ENCODE data around the gene TWF2.

The TWF2 gene

DNA sequence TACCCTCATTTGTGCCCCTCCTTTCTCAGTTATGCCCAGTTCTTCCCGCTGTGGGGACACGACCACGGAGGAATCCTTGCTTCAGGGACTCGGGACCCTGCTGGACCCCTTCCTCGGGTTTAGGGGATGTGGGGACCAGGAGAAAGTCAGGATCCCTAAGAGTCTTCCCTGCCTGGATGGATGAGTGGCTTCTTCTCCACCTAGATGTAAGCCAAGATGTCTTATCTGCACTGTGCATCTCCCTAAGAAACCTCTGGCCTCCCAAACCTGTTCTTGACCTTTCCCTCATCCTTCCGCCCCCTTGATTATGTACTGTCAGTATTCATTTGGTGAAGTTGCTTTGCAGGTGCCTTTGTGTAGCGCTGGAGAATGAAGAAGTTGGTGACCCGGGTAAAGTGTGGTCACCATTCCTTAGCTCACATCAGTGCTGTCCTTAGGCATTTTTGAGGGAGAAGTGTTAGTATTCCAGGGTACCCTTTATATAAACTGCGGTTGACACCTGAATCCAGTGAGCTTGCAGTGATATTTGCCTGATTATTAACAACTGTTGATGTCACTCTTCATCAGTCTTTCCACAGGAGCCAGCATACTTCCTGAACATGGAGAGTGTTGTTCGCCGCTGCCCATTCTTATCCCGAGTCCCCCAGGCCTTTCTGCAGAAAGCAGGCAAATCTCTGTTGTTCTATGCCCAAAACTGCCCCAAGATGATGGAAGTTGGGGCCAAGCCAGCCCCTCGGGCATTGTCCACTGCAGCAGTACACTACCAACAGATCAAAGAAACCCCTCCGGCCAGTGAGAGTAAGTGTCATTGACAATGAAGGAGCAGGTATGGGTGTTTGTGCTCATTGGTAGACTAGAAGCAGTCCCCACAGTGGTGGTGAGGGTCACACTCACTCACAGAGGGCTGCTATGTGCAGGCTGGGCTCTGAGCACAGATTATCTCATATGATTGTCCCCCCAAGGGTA lies 40.0 kb downstream of the TWF2 start:
- no peak for DNase-seq

DNA sequence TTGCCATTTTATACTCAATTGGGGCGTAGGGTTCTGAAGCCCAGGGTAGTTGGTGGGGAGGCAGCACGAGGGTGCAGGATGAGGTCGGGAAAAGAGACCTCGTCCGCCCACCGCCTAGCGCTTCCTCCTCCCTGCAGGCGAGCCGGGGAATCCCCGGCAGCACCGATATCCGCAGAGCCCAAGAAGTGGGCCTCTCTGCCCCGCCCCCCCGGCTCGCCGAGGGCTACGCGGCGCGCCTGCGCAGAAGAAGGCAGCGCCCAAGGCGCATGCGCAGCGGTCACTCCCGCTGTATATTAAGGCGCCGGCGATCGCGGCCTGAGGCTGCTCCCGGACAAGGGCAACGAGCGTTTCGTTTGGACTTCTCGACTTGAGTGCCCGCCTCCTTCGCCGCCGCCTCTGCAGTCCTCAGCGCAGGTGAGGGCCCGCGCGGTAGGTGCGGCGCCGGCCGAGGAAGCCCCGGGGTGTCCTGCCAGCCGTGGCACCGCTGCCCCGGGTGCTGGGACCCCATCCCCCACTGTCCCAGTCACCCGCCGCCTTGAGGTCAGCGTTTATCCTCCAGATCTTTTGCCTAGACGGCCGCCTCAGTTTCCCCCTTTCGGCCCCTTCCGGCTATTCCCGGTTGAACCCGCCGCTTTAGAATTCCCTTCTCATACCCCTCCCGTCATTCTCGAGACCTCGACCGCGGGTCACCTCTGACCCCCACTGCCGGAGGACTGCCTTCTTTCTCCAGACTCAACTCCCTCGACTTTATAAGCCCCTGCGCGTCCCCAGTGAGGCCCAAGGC lies 40.9 kb downstream of the TWF2 start, which contains the start of gene ALAS1:
Gene ALAS1 (plus strand): TSS at position 319 of the 784 bp plus-strand sequence. CDS start 1,082 bp downstream, outside the sequence.
- DNase-seq: peak; percentile 91

DNA sequence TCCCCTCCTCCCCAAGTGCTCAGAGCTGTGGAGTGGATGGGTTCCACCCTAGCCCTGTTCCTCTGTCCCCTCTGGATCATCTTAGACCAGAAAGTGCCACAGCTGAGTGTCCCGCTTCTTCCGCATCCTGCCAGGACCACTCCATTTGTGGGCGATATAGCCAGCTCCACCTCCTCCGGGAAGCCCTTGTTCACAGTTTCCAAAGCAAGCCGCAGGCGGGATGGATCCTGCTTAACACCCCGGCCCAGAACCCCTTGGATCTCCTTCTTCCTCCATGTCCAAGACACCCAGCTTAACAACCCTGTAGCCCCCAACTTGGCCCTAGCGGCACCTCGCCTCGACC lies 41.5 kb downstream of the TWF2 start:
- no peak for DNase-seq

DNA sequence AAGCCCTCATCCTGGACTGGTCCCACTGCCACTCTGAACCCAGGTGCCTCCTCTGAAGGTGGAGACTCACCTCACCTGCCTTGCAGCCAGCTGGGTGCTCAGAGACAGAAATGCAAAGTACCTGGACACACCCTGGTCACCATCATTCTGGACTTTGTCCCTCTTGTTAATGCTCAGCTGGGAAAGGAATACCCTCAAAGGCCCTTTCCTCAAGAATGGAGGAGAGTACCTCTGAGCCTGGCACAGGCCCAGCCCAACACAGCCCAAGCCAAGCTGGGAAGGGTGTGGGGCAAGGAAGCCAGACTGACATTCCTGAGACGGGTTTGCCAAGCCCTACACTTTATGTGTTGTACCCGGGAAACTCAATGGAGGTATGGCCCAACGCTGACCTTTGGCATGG lies 42.0 kb downstream of the TWF2 start:
- DNase-seq: no peak

DNA sequence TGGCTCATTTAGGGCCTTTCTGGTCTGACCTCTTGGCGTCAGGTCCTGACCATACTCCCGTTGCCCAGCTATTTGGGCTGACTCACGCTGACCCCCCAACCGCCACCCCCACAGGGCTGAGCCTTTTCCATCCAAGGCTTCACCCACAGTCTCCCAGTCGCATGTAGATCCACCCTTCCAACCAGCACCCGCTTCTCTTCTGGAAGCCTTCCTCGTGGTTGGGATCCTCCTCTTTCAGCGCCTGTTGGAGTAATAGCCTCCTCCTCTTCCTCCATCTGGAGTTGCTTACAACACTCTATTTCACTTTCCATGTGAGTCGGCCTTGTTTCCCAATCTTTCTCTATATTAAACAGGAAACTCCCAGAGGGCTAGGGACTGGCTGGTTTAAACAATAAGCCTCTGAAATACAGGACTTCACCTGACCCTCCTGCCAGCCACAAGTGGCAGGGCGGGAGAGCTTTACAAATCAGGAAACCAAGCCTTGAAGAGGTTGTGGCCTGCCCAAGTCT lies 43.1 kb downstream of the TWF2 start:
- no peak for DNase-seq

DNA sequence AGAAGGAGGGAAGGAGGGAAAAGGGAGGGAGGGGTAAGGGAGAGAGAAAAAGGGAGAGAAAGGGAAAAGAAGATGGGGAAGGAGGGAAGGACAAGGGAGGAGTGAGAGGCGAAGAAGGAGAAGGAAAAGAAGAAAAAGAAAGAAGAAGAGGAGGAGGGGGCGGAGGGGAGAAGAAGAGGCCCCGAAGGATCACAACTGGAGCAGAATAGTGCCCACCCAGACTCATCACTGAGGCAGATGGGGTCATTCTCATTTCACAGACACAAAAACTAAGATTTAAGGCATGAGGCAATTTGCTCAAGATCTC lies 43.7 kb downstream of the TWF2 start:
- DNase-seq: no peak

DNA sequence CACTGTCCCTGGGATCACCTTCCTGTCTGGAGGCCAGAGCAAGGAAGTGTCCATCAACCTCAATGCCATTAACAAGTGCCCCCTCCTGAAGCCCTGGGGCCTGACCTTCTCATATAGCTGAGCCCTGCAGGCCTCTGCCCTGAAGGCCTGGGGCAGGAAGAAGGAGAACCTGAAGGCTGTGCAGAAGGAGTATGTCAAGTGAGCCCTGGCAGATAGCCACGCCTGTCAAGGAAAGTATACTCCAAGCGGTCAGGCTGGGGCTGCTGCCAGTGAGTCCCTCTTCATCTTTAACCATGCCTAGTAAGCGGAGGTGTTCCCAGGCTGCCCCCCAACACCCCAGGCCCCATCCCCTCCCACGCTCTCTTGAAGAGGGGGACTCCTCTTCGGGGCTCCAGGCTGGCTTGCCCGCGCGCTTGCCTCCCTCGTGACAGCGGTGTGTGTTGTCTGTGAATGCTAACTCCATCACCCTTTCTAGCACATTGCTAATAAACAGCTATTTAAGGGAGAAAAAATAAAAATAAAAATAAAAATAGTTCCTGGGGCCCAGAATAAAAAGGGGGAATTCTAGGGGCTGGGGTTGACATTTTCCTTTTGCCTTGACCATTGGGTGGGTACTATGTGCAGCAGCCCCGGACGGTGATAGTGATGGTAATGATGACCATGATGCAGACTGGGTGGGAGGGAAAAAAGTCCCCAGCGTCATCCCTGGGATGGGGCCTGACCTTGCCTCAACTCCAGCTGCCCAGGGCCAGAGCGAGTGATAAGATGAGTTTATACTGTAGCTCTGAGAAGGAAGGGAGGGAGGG lies 44.3 kb downstream of the TWF2 start:
- no peak for DNase-seq

DNA sequence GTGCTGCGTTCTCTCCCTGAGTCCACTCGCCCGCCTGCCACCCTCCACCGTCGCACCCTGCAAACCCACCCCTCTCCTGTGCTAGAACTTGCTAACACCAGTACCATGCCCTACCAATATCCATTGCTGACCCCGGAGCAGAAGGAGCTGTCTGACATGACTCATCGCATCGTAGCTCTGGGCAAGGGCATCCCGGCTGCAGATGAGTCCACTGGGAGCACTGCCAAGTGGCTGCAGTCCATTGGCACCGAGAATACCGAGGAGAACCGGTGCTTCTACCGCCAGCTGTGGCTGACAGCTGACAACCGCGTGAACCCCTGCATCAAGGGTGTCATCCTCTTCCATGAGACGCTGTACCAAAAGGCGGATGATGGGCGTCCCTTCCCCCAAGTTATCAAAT lies 45.9 kb downstream of the TWF2 start:
- no peak for DNase-seq

DNA sequence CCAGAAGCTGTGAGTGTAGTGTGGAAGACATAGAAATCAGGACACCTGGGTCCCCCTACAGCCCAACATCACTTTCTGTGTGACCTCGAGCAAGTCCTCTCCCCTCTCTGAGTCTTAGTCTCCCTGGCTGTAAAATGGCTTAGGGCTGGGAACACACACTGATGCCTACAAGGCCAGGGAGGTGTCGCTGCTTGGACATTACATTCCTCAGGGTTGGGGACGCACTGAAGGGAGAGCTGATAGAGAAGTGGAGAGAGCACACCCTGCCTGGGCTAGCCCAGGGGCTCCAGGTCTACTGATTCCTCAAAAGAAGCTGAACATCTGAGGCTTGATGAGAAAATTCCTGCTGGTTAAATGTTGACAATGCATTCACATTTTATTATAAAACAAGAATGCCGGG lies 47.3 kb downstream of the TWF2 start:
- no peak for DNase-seq

DNA sequence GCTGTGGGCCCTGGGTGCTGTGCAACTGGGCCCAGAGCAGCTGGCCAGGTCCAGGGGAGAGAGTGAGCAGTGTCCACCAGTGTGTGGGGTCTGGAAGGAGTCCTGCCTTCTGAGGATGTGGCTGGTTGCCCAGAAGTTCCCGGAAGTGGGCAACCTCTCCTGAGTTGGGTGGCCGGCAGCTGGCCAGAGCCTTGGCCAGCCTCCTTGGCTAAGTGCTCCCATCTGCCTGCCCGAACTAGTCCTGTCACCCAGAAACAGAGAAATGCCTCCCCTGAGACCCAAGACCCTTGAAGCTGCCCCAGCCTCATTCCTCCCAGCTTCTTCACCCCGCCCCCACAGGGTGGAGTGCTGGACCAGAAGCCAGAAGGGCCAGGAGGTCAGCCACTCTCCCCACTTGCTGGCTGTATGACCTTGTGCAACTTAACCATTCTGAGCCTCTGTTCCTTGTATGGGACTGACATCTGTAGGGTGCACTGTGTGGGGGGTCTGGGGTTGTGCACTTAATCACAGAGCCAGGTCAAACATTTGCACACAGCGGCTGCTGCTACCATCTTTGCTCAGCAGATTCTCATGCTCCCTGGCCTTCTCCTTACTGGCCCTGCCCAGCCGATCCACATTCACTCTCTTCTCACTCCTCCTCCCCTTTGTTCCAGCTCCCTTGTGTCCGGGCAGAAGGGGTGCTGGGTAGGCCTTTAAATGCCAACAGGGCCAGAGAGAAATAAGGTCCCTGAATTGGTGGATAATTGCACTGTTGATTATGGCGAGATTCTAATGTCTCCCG lies 48.5 kb downstream of the TWF2 start:
- DNase-seq: no peak

DNA sequence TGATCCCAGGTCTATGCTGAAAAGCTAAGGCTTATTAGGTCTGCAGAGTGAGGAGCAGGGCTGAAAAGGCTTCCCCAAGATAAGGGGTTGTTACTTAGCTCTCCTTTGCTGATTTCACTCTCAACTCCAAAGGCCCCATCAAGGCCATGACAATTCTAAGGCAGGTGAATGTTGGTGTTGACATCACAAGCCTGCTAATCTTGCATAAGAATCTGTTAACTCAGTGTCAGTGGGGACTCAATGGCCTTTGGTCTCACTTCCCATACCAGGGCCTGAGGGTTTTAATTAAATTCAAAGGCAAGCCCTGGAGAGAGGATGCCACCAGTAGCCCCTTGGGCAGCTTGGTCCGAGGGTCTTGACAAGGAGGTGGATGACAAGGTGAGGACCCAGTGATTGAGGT lies 50.4 kb downstream of the TWF2 start:
- DNase-seq: no peak

DNA sequence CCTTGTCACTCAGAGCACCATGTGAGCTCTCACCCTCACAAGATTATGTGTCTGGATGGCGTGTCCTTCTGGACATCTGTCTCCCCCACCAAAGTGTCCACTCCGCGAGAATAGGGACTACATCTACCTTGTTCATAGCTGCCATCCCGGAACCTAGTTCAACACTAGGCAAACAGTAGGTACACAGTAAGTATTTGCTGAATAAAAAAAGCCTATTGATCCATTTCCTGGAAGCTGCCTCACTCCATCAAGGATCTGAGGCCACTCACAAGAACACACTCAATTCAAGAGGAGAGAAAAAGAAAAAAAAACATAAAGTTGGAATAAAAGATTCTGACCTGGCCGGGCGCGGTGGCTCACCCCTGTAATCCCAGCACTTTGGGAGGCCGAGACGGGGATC lies 52.2 kb downstream of the TWF2 start:
- DNase-seq: no peak

DNA sequence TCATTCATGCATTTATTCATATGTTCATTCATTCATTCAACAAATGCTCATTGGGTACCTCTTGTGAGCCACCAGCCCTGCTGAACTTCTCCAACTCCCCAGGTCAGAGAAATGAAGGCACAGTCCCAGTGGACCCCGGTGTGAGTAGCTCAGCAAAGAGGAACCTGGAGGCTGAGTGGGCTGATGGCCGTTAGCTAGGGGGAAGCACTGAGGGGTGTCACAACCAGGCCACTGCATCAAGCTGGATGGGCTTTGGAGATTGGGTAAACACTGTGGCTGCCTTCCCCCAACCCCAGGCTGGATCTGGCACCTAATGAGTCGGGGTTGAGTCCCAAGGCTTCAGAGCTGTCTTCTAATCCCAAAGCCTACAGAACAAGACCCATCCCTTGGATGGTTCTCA lies 53.1 kb downstream of the TWF2 start:
- DNase-seq: no peak

DNA sequence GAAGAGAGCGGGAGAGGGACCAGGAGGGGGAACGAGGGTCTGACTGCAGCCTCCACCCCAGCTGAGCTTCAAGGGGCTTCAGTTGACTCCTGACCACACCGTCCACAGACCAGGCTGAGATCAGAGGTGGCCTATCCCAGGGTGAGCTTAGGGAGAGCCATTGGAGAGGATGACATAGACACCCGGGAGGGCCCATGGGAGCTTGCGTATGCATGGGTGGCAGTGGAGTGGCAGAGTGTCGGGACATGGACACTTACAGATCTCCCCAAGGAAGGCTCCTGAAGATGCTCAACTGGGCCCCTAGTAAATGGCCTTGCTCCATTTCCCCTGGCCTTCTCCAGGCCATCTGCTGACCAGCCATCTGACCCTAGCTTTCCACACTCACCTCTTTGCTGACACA lies 53.6 kb downstream of the TWF2 start:
- DNase-seq: no peak

DNA sequence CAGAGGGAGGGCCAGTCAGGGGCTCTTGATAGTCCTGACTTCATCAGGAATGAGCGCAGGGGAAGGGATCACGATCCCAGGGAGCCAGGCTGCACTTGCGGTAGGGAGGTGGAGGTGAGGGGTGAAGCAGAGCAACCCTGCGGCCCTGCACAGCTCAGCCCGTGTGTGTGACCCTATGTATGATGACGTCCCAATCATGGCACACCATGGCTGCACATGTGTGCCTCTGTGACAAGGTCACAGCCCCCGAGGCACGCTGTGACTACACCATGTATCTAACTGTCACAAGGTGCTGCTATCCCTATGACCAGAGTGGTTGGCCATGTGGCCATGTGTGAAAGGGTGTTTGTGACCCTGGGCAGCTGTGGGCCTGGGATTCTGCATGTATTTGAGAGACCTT lies 54.3 kb downstream of the TWF2 start:
- DNase-seq: no peak

DNA sequence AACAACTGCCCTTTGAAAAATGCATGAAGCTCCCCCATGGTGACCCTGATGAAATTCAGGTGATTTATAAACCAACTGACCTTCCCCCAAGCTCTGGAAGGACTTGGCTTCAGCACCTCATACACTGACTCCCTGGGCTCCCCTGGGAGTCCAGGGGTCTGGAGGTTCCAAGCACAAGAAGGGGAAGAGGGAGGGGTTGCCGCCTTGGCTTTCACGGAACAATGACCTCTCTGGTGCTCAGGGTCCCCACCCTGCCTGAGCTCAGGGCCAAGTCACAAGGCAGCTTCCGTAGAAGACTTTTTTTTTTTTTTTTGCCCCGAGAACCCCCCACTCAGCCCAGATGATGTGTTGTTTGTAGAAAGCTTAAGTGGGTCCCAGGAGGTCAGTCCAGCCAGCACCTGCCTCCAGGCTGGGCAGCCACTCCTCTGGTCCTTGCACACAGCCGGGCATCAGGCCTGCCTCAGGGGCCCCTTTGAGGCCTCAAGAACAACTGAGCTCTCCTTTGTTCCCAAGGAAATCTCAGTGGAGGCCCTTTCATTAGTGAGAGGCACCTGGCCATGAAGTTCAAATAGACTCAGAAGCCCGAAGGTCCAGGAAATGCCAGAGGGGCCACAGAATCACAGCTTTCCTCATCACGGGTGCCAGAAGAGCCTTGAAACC lies 55.0 kb downstream of the TWF2 start:
- DNase-seq: no peak

DNA sequence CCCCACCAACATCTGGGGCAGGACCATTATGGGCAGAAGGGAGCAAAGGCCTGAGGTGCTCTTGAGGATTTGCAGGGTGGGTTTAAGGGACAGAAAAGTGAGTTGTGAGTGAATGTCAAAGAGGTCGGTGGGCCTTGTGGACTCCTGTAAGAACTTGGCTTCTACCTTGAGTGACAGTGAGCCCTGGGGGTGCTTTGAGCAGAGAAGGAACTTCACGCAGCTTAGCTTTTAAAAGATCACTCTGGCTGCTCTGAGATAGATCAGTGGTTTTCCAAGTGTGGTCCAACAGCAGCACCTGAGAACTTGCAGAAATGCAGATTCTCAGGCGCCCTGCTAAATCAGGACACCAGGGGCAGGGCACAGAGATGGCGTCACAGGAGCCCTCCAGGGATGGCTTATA lies 56.3 kb downstream of the TWF2 start:
- DNase-seq: no peak

DNA sequence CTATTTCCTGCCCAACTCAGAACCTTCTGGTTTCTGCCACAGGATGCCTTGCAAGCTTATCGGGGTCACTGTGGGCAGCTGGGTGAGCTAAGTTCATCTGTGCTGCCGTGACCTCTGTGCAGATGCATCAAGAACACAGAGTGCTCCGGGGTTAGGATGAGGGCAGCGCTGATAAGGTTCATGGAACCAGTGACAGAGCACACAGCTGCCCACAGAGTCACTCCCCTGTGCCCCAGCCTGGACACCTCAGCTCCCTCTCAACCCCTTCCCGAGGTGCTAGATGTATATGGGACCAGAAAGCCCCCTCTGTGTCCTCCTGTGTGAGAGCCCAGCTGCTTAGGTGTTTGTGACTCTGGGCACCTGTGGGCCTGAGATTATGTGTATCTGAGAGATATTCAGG lies 56.8 kb downstream of the TWF2 start:
- DNase-seq: no peak

DNA sequence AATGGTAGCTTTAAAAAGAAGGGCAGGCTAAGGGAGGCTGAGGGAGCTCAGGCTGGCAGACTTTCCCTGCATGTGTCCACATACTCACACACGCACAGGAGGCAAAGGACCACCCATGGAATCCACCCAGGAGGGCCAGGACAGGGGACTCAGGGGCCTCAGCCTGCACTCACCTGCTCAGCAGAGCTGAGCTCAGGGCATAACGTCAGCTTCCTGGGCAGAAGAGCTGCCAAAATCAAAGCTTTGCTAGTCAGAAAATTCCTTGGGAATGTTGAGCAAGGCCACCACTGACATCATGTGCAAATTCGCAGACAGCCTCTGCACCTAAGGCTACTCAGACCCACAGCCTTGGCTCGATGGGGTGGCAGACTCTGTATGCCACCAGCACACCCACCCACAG lies 57.4 kb downstream of the TWF2 start:
- DNase-seq: no peak

All from activated CD4-positive, alpha-beta T cell treated with anti-CD3 and anti-CD28 coated beads for 1 hour (primary cell).